Mesenchymal stem cell (in vitro differentiated cells and primary cell): ENCODE results near the gene FAM169A.

Experiments used
- DNase-seq: peaks from one replicate; pipeline ENCODE4 v3.0.0-alpha.2; 2013
- H2AFZ ChIP-seq: one replicate; pipeline ENCODE4 v1.6.1; 2013; ENCODE audit warnings: low read depth, mild to moderate bottlenecking, control low read depth, inconsistent platforms, low read length, moderate library complexity
- H2AK5ac ChIP-seq: 2 replicates; pipeline ENCODE4 v1.6.1; 2013; ENCODE audit warnings: low read length, moderate library complexity, mild to moderate bottlenecking, inconsistent platforms; ENCODE audit not compliant: severe bottlenecking
- H2BK120ac ChIP-seq: one replicate; pipeline ENCODE4 v1.6.1; 2013; ENCODE audit warnings: low read depth, mild to moderate bottlenecking, inconsistent platforms, low read length, moderate library complexity
- H2BK12ac ChIP-seq, 2 experiments: one replicate each; pipeline ENCODE4 v1.6.1; 2013; ENCODE audit warnings: inconsistent platforms in 2 of 2, low read length in 2 of 2, mild to moderate bottlenecking in 2 of 2, moderate library complexity in 2 of 2, control low read depth in 1 of 2
- H2BK15ac ChIP-seq: one replicate; pipeline ENCODE4 v1.6.1; 2013; ENCODE audit warnings: mild to moderate bottlenecking, low read depth, inconsistent platforms; ENCODE audit not compliant: poor library complexity, severe bottlenecking
- H2BK5ac ChIP-seq: 2 replicates; pipeline ENCODE4 v1.6.1; 2013; ENCODE audit warnings: low read depth, mild to moderate bottlenecking, low read length, control low read depth, inconsistent platforms; ENCODE audit not compliant: poor library complexity, severe bottlenecking
- H3K14ac ChIP-seq, 2 experiments: one replicate each; pipeline ENCODE4 v1.6.1; 2013; ENCODE audit warnings: inconsistent platforms in 2 of 2, low read length in 2 of 2, control low read depth in 1 of 2, mild to moderate bottlenecking in 1 of 2, moderate library complexity in 1 of 2
- H3K18ac ChIP-seq, 2 experiments: one replicate each; pipeline ENCODE4 v1.6.1; 2013; ENCODE audit warnings: inconsistent platforms in 2 of 2, low read length in 2 of 2, control low read depth in 1 of 2, low read depth in 1 of 2, mild to moderate bottlenecking in 1 of 2
- H3K23ac ChIP-seq, 2 experiments: one replicate each; pipeline ENCODE4 v1.6.1; 2013; ENCODE audit warnings: inconsistent platforms in 2 of 2, low read length in 2 of 2, mild to moderate bottlenecking in 2 of 2, moderate library complexity in 2 of 2, control low read depth in 1 of 2
- H3K27ac ChIP-seq: 2 replicates; pipeline ENCODE4 v1.5.1; 2013; ENCODE audit warnings: mild to moderate bottlenecking, moderate library complexity, low read length, control low read depth, inconsistent platforms; ENCODE audit not compliant: poor library complexity, severe bottlenecking
- H3K27me3 ChIP-seq, 2 experiments: 2 replicates each; pipeline versions ENCODE4 v1.6.1 to v1.7.0; 2013; ENCODE audit warnings: low read length in 2 of 2, mild to moderate bottlenecking in 2 of 2, moderate library complexity in 2 of 2, control low read depth in 1 of 2, inconsistent platforms in 1 of 2; ENCODE audit not compliant: control insufficient read depth in 1 of 2, insufficient read depth in 1 of 2
- H3K36me3 ChIP-seq, 2 experiments: 2 replicates each; pipeline versions ENCODE4 v1.6.1 to v1.7.0; 2013; ENCODE audit warnings: low read length in 2 of 2, control low read depth in 1 of 2, inconsistent platforms in 1 of 2, low read depth in 1 of 2, mild to moderate bottlenecking in 1 of 2; ENCODE audit not compliant: insufficient read depth in 2 of 2, control insufficient read depth in 1 of 2
- H3K4ac ChIP-seq, 2 experiments: one replicate each; pipeline ENCODE4 v1.6.1; 2013; ENCODE audit warnings: inconsistent platforms in 2 of 2, low read length in 2 of 2, mild to moderate bottlenecking in 2 of 2, moderate library complexity in 2 of 2, control low read depth in 1 of 2, low read depth in 1 of 2
- H3K4me1 ChIP-seq: 2 replicates; pipeline ENCODE4 v1.6.1; 2013; ENCODE audit warnings: low read depth, low read length, control low read depth; ENCODE audit not compliant: control insufficient read depth, insufficient read depth
- H3K4me2 ChIP-seq: 2 replicates; pipeline ENCODE4 v1.6.1; 2013; ENCODE audit warnings: low read length, mild to moderate bottlenecking, inconsistent platforms; ENCODE audit not compliant: poor library complexity, severe bottlenecking
- H3K4me3 ChIP-seq, 2 experiments: 2 replicates each; pipeline versions ENCODE4 v1.5.1 to v1.7.0; 2013; ENCODE audit warnings: low read length in 2 of 2, mild to moderate bottlenecking in 2 of 2, control low read depth in 1 of 2, low read depth in 1 of 2; ENCODE audit not compliant: insufficient read depth in 1 of 2
- H3K79me1 ChIP-seq: replicated peaks from 2 replicates; pipeline ENCODE4 v1.6.1; 2013; ENCODE audit warnings: mild to moderate bottlenecking, control low read depth, low read length, inconsistent platforms; ENCODE audit not compliant: poor library complexity, severe bottlenecking
- H3K9ac ChIP-seq: 2 replicates; pipeline ENCODE4 v1.7.0; 2013; ENCODE audit warnings: mild to moderate bottlenecking, low read length, moderate library complexity
- H3K9me3 ChIP-seq: 2 replicates; pipeline ENCODE4 v1.7.0; 2013; ENCODE audit warnings: mild to moderate bottlenecking, low read length; ENCODE audit not compliant: control insufficient read depth
- H4K8ac ChIP-seq: one replicate; pipeline ENCODE4 v1.6.1; 2013; ENCODE audit warnings: inconsistent platforms, mild to moderate bottlenecking, low read length, moderate library complexity
- H4K91ac ChIP-seq: one replicate; pipeline ENCODE4 v1.6.1; 2013; ENCODE audit warnings: mild to moderate bottlenecking, low read length, inconsistent platforms
- WGBS: methylation state at CpG from one replicate; pipeline ENCODE4 v1.1.7; 2013; ENCODE audit warnings: mixed read lengths; 5-methylcytosine and 5-hydroxymethylcytosine counted together

The FAM169A gene

GRCh38 chr5:74866596-74867162, 492 bp upstream of the FAM169A start:
- H4K91ac ChIP-seq, result no peak overlapping the region
- DNase-seq, result no peak
- no peak overlapping the region for H2BK120ac ChIP-seq
- no peak overlapping the region for H3K14ac ChIP-seq
- no peak overlapping the region for H3K23ac ChIP-seq
- no peak overlapping the region for H3K9ac ChIP-seq
- H3K4ac ChIP-seq, result no peak overlapping the region
- no peak overlapping the region for H2BK5ac ChIP-seq
- peaks cover 16% of the 10 kb centered on the region for H3K4me1 ChIP-seq
- H3K36me3 ChIP-seq, result no peaks in the 10 kb centered on the region
- H2BK12ac ChIP-seq, result no peak overlapping the region
- no peak overlapping the region for H2BK15ac ChIP-seq
- no peaks in the 10 kb centered on the region for H3K9me3 ChIP-seq
- no peak overlapping the region for H3K18ac ChIP-seq
- no peak overlapping the region for H3K27ac ChIP-seq
- peak overlapping the region; percentile 81 for H2AFZ ChIP-seq
- 6% methylated on average over 32 of the region's 37 CpGs for WGBS
- H3K4me2 ChIP-seq, result peak overlapping the region; percentile 71
- H2AK5ac ChIP-seq, result no peak overlapping the region
- no peak overlapping the region for H4K8ac ChIP-seq
- H3K79me1 ChIP-seq, result no peaks in the 10 kb centered on the region
- peak overlapping the region; percentile 70 to 85 for H3K4me3 ChIP-seq
- H3K27me3 ChIP-seq, result peaks cover 0 to 48% of the 10 kb centered on the region in 2 experiments

DNA sequence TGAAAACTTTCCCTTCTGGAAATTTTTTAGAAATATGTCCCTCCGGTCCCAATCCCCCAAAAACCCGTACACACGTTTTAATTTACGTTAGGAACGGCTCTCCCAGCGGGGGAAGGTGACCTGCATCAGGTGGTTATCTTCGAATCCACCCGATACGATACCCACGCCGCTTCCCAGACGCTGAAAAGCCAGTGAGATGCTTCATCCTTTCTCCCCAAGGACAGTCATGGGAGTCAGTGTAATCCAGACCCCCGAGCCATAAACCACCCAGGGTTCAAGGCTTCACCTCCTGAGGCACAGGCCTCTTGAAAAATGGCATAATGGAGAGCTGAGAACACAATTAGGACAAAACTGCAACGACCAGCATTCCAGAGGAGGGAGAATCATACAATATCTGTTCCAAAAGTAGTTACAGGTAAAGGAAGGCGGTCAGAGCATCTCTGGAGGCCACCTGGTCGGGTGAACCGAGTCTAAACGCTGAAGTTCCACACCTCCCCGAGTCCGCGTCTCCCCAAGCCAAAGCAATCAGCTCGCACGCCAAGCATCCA, 857 bp downstream of the FAM169A start:
- Histone ChIP-seq H2BK120ac (no peak overlapping the region), H3K9ac (peak overlapping the region; percentile 72), H3K18ac (no peak overlapping the region), H2BK12ac (no peak overlapping the region), H3K36me3 (no peaks in the 10 kb centered on the region), H2AK5ac (no peak overlapping the region), H2BK5ac (no peak overlapping the region), H3K79me1 (no peaks in the 10 kb centered on the region), H3K4me1 (peaks cover 16% of the 10 kb centered on the region), H3K27ac (no peak overlapping the region), H3K4me2 (peak overlapping the region; percentile 71), H3K23ac (peak overlapping the region in 1 of 2 experiments; percentile 23), H2BK15ac (no peak overlapping the region), H3K4me3 (peak overlapping the region; percentile 70 to 85), H4K91ac (no peak overlapping the region), H2AFZ (peak overlapping the region; percentile 72), H4K8ac (no peak overlapping the region), H3K27me3 (peaks cover 0 to 54% of the 10 kb centered on the region in 2 experiments), H3K14ac (no peak overlapping the region), H3K9me3 (no peaks in the 10 kb centered on the region), H3K4ac (no peak overlapping the region)
- WGBS, result 3% methylated on average over 22 of the region's 23 CpGs
- no peak for DNase-seq

DNA sequence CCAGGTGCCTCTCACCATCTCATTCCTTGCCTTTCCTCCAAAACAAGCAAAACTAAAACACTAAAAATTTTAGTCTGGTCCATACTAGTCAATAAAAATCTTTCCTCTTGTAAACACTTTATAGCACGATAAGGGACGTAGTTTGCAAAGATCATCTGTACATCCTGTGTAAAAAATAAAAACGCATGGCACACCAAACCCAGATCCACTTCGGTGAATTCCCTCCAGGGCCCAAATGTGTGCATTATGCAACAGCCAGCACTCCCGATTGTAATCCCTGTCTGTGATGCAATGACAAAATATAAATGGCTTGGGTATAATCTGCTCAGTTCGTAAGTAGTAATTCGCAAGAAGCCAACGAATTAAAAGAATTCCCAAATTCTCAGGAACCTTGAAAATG, 1.4 kb downstream of the FAM169A start:
- H3K9me3 ChIP-seq, result no peaks in the 10 kb centered on the region
- no peak overlapping the region for H3K27ac ChIP-seq
- no peak for DNase-seq
- H2BK5ac ChIP-seq, result no peak overlapping the region
- H2AK5ac ChIP-seq, result no peak overlapping the region
- peaks cover 0 to 54% of the 10 kb centered on the region in 2 experiments for H3K27me3 ChIP-seq
- WGBS, result 57% methylated on average over 7 of the region's 8 CpGs
- H2BK120ac ChIP-seq, result no peak overlapping the region
- no peak overlapping the region for H3K23ac ChIP-seq
- no peak overlapping the region for H3K4me3 ChIP-seq
- H3K36me3 ChIP-seq, result no peaks in the 10 kb centered on the region
- no peaks in the 10 kb centered on the region for H3K79me1 ChIP-seq
- H3K14ac ChIP-seq, result no peak overlapping the region
- no peak overlapping the region for H3K4ac ChIP-seq
- no peak overlapping the region for H2BK15ac ChIP-seq
- no peak overlapping the region for H2BK12ac ChIP-seq
- H3K18ac ChIP-seq, result no peak overlapping the region
- no peak overlapping the region for H2AFZ ChIP-seq
- peaks cover 16% of the 10 kb centered on the region for H3K4me1 ChIP-seq
- H3K9ac ChIP-seq, result no peak overlapping the region
- no peak overlapping the region for H4K91ac ChIP-seq
- no peak overlapping the region for H4K8ac ChIP-seq
- no peak overlapping the region for H3K4me2 ChIP-seq

DNA sequence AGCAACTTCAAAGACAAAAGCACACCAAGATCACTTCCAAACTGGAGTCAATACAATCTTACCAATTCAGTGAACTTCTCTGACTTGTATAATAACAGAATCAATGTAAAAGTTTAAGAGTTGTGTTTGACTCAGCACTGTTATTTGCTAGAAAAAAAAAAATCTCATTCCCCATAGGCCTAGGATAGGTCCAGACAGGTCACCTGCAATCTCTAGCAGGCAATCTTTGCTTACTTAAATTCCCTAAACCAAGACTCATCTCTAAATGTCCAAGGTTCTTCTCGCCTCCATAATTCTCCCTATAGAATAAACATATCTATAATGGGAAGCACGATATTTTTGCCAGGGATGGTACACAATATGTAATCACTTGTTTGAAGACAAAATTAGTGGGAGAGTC, 2.5 kb downstream of the FAM169A start:
- WGBS, result no CpG with 5 or more reads among the region's 2 CpGs
- Histone ChIP-seq H4K8ac (no peak overlapping the region), H3K27ac (no peak overlapping the region), H4K91ac (no peak overlapping the region), H3K36me3 (no peaks in the 10 kb centered on the region), H3K79me1 (no peaks in the 10 kb centered on the region), H3K27me3 (peaks cover 0 to 51% of the 10 kb centered on the region in 2 experiments), H2BK15ac (no peak overlapping the region), H3K4me1 (peaks cover 16% of the 10 kb centered on the region), H2BK5ac (no peak overlapping the region), H2AFZ (no peak overlapping the region), H3K18ac (no peak overlapping the region), H2BK12ac (no peak overlapping the region), H2BK120ac (no peak overlapping the region), H3K4me2 (no peak overlapping the region), H3K9me3 (no peaks in the 10 kb centered on the region), H3K4me3 (no peak overlapping the region), H3K9ac (no peak overlapping the region), H3K14ac (no peak overlapping the region), H3K23ac (no peak overlapping the region), H2AK5ac (no peak overlapping the region), H3K4ac (no peak overlapping the region)
- no peak for DNase-seq
